Measurements from ENCODE around the gene EXO1. TPM values are rescaled to one million over a fixed set of nuclear protein-coding genes. Genes with fewer than 3 reads are reported as not detected.
"Not testable (repeated sequence)": the region's sequence is repeated elsewhere in the genome, so short reads cannot be mapped to it uniquely, and the experiment has no call there.

EXO1 gene
- total RNA-seq, 2 donors from 2014 or later, result 1.4 to 4.7 TPM

- DNase-seq, result no peak
- no peak for ATAC-seq
- intact Hi-C loops (cut with DNase I, micrococcal nuclease), result no loop called here
Measured at GRCh38 chr1:241828463-241829021, 19.5 kb upstream of the EXO1 start.

- intact Hi-C loops (cut with DNase I, micrococcal nuclease), result no loop called here
- ATAC-seq, result no peak
- DNase-seq, result no peak
Measured at GRCh38 chr1:241829468-241829867, 18.5 kb upstream of the EXO1 start.

- ATAC-seq, result no peak
- DNase-seq, result no peak
- intact Hi-C loops (cut with DNase I, micrococcal nuclease), result loop anchor here in 1 of 2 donors (5.0 kb wide), 1 partner anchor 223 kb away; no protein-coding TSS in a partner anchor
Measured at GRCh38 chr1:241834733-241835377, 13.1 kb upstream of the EXO1 start.

GRCh38 chr1:241836941-241837340 lies 11.1 kb upstream of the EXO1 start:
- intact Hi-C loops (cut with DNase I, micrococcal nuclease), result no loop called here
- ATAC-seq, result no peak
- no peak for DNase-seq

- intact Hi-C loops (cut with DNase I, micrococcal nuclease), result no loop called here
- ATAC-seq, result no peak
Measured at GRCh38 chr1:241837416-241837815, 10.6 kb upstream of the EXO1 start.

GRCh38 chr1:241837901-241838300 lies 10.1 kb upstream of the EXO1 start:
- no peak for ATAC-seq
- intact Hi-C loops (cut with DNase I, micrococcal nuclease), result no loop called here
- DNase-seq, result no peak

More at GRCh38 chr1:241837416-241837815, 10.6 kb upstream of the EXO1 start:
- DNase-seq, result no peak

- DNase-seq (no peak), ATAC-seq (no peak)
- intact Hi-C loops (cut with DNase I, micrococcal nuclease), result no loop called here
Measured at GRCh38 chr1:241838897-241839296, 9.1 kb upstream of the EXO1 start.

GRCh38 chr1:241839369-241839979 lies 8.5 kb upstream of the EXO1 start:
- intact Hi-C loops (cut with DNase I, micrococcal nuclease), result no loop called here
- no peak for ATAC-seq
- no peak for DNase-seq

GRCh38 chr1:241840164-241840563 lies 7.8 kb upstream of the EXO1 start:
- ATAC-seq (no peak), DNase-seq (no peak)
- intact Hi-C loops (cut with DNase I, micrococcal nuclease), result loop anchor here in 1 of 2 donors (10.0 kb wide), 1 partner anchor 315 kb away; no protein-coding TSS in a partner anchor

- ATAC-seq (no peak), DNase-seq (no peak)
- intact Hi-C loops (cut with DNase I, micrococcal nuclease), result loop anchor here in 1 of 2 donors (10.0 kb wide), 1 partner anchor 317 kb away; no protein-coding TSS in a partner anchor
Measured at GRCh38 chr1:241841691-241842090, 6.3 kb upstream of the EXO1 start.

GRCh38 chr1:241842565-241842964 lies 5.4 kb upstream of the EXO1 start:
- no peak for ATAC-seq
- no peak for DNase-seq
- intact Hi-C loops (cut with DNase I, micrococcal nuclease), result loop anchor here in 1 of 2 donors (10.0 kb wide), 1 partner anchor 318 kb away; no protein-coding TSS in a partner anchor

- DNase-seq (no peak), ATAC-seq (no peak)
- intact Hi-C loops (cut with DNase I, micrococcal nuclease), result loop anchor here in 1 of 2 donors (10.0 kb wide), 1 partner anchor 320 kb away; no protein-coding TSS in a partner anchor
Measured at GRCh38 chr1:241844593-241844992, 3.4 kb upstream of the EXO1 start.

- DNase-seq (no peak), ATAC-seq (no peak)
- intact Hi-C loops (cut with DNase I, micrococcal nuclease), result loop anchor here in 1 of 2 donors (10.0 kb wide), 1 partner anchor 322 kb away; no protein-coding TSS in a partner anchor
Measured at GRCh38 chr1:241846375-241846774, 1.6 kb upstream of the EXO1 start.

GRCh38 chr1:241846862-241847539 lies 1.0 kb upstream of the EXO1 start:
- DNase-seq (no peak), ATAC-seq (no peak)
- intact Hi-C loops (cut with DNase I, micrococcal nuclease), result loop anchor here in 1 of 2 donors (10.0 kb wide), 1 partner anchor 322 kb away; no protein-coding TSS in a partner anchor

GRCh38 chr1:241847540-241847795 lies 536 bp upstream of the EXO1 start:
- intact Hi-C loops (cut with DNase I, micrococcal nuclease), result loop anchor here in 1 of 2 donors (10.0 kb wide), 1 partner anchor 323 kb away; no protein-coding TSS in a partner anchor
- no peak for DNase-seq
- no peak for ATAC-seq

GRCh38 chr1:241848686-241849344 lies 811 bp downstream of the EXO1 start:
- DNase-seq, result no peak
- ATAC-seq, result no peak
- intact Hi-C loops (cut with DNase I, micrococcal nuclease), result loop anchor here in 1 of 2 donors (10.0 kb wide), 1 partner anchor 324 kb away; no protein-coding TSS in a partner anchor

- intact Hi-C loops (cut with DNase I, micrococcal nuclease), result loop anchor here in 1 of 2 donors (10.0 kb wide), 1 partner anchor 325 kb away; no protein-coding TSS in a partner anchor
- no peak for DNase-seq
- ATAC-seq, result no peak
Measured at GRCh38 chr1:241849345-241849695, 1.3 kb downstream of the EXO1 start.

GRCh38 chr1:241855545-241856140 lies 7.6 kb downstream of the EXO1 start:
- ATAC-seq; DNase-seq; intact Hi-C loops (cut with DNase I, micrococcal nuclease): not testable (repeated sequence)

- no peak for DNase-seq
- intact Hi-C loops (cut with DNase I, micrococcal nuclease), result no loop called here
- no peak for ATAC-seq
Measured at GRCh38 chr1:241857131-241857530, 9.1 kb downstream of the EXO1 start.

Measured in left colon (tissue), 2 donors.